CMK (cell line): Measurements from ENCODE around the gene TOB1.

Experiments used
- DNase-seq: peaks from one replicate; pipeline ENCODE4 v3.0.0-alpha.2; 2010; ENCODE audit warnings: low read depth

Gene TOB1, protein sequence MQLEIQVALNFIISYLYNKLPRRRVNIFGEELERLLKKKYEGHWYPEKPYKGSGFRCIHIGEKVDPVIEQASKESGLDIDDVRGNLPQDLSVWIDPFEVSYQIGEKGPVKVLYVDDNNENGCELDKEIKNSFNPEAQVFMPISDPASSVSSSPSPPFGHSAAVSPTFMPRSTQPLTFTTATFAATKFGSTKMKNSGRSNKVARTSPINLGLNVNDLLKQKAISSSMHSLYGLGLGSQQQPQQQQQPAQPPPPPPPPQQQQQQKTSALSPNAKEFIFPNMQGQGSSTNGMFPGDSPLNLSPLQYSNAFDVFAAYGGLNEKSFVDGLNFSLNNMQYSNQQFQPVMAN

DNA sequence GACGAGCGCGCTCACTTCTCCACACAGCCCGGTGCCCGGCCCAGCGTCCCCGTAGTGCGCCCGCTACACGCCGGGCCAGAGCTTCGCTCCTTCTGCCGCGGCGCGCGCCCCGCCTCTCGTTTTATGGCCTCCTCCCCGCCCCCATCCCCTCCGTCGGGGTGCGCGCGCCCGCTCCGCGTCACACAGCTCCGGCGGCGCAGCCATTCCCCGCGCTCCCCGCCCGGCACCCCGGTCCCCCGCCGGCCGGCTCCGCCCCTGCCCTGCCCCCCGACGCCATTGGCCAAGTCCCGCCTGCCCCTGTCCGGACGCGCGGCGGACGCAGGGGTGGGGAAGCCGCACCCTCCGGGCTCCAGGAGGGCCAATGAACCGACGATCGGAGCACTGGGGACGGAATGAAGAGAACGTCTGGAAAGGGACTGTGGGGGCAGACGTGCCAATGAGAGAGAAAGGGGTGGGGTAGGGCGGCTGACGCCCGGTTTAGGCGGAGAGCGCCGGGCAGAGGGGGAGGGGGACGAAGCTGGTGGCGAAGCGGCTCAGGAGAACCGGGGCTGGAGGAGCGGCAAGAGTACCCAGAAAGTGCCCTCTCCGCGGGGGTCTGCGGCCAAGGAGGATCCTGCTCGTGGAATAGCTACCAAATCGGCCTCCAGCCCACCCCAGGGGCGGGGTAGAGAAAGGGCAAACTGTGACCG lies at the start of gene TOB1:
TSS of gene TOB1 (minus strand) at position 94 of the 689 bp plus-strand sequence. CDS start 2,337 bp downstream, outside the sequence.
- DNase-seq = peak; percentile 82

DNA sequence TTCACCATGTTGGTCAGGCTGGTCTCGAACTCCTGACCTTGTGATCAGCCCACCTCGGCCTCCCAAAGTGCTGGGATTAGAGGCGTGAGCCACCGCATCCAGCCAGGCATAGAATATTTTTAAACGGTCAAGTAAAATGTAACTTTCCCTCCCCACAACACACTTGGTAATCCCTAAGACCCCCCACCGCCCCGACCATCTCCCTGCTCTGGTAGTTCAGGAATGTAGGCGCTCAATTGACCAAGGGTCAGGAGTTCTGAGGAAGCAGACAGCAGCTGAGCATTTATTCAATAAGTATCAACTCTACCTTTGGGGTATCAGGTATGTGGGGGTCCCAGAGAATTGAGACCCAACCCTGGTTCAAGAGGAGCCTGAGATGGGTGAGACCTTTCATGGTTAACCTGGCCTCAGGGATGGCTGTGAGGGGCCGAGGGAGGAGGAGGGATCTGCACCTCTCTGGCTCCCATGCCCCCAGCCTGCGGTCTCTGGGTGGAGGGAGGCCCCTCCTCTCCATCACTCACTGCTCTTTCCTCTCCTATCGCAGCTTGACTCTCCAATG lies 48.4 kb upstream of the TOB1 start:
- DNase-seq = no peak

DNA sequence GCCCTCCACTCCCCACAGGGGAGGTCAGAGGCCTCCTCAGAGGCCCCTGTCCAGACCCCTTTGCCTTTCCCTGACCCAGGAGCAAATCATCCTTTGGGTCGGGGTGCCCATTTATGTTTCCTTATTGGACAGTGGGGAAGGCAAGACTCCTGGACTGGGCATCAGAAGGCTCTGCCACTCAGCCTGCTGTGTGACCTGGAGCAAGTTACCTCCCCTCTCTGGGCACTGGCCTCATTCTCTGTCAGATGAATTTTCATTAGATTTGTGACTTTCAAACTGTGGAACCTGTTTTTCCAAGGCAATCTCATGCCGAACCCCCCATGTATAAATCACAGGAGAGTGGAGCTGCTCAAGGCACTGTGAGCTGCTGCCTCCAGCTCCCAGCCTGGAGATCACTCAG lies 47.0 kb upstream of the TOB1 start:
- no peak for DNase-seq

DNA sequence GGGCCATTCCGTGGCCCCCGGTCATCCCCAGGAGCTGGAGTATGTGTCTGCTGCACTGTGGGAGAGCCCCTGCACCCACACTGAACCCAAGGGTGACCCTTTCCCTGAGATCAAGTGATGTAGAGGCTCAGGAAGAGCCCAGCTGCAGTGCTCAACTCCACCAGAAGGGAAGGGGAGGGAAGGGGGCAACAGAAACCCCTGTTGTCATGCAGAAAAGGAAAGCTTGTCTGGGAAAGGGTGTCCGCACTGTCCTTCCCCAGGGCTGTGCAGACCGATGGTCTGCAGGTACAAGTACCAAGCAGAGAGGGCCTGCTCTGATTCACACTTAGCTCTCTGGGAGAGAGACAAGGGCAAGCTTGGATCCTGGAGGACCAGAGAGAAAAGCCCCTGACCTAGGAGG lies 45.7 kb upstream of the TOB1 start:
- DNase-seq = no peak

DNA sequence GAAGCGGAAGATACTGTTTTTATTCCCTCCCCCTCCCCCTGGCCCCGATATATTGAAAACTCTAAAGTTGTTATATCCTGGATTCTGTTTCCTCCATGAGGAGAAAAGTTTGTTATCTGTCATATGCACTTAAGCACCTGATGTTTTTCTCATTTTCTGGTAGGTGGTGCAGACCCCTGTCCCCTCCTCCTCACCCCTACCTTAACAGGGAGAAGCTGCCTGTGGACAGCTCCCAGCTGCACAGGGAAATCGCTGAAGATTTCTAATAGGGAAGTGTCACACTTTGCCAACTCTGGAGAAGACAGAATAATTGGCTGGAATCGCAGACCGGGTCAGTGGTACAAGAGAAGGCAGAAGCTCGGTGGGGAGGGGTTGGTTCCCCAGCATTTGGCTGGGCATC lies 45.3 kb upstream of the TOB1 start:
- no peak for DNase-seq

DNA sequence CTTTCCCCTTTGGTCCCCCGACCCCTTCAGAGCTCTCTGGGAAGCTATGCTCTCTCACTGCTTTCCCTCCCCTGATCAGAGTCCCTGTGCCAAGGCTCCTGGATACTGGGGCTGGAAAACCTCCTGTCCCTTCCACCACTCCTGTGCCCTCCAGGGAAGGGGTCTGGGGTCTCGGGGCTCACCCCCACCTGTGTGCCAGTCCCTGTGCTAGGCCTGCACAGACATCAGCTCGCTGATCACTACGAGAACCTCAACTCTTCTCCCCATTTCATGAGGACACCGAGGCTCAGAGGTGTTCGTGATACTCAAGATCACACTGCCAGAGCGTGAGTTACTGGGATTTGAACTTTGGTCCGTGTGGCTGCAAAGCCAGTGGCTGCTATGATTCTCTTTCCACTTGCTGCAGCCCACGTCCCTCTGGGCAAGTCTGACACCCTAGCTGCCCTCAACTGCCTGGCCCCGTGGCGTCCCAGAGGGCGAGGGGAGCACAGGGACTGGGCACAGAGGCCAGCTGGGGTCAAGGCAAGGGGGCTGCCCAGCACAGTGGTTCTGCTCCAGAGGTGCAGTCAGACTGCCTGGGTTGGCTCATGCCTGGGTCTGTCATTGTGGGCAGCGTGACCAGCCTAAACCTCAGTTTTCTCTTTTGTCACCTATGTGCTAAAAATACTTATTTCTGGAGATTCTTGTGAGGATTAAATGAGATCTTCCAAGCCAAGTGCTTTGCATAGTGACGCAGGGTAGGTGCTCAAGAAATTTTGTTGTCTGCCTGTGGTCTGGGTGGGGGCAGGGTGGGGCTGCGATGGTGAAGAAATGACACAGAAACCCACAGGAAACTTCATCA lies 43.8 kb upstream of the TOB1 start:
- no peak for DNase-seq

DNA sequence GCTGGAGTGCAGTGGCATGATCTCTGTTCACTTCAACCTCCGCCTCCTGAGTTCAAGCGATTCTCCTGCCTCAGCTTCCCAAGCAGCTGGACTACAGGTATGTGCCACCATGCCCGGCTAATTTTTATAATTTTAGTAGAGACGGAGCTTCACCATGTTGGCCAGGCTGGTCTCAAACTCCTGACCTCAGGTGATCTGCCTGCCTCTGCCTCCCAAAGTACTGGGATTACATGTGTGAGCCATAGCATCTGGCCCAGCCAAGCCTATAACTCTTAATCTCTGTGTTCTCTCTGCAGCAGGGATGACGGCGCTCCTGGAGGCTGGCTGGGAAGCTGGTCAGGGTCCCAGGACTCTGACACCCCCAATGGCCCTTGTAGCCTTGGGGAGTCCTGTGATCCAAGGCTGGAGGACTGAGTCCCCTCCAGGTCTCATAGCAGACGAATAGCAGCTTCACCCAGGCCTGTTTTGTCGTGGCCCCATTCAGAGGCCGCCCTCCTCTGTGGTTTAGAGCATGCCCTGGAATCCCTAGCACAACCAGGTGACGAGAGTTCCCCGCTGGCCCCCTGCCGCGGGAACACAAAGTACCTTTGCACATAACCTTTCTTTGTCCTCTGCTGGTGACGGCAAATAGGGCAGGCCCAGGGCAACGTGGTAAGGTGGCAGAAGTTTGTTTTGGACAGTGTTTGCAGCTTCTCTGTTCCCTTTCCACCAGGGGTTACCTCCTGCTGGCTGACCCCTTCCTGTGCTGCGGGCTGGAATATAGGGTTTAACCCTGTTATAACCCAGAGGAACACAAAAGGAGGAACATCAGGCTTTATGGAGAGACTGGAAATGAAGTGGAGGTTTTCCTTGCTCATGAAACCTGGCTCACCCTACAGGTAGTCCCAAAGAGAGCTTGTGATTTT lies 43.0 kb upstream of the TOB1 start:
- no peak for DNase-seq

DNA sequence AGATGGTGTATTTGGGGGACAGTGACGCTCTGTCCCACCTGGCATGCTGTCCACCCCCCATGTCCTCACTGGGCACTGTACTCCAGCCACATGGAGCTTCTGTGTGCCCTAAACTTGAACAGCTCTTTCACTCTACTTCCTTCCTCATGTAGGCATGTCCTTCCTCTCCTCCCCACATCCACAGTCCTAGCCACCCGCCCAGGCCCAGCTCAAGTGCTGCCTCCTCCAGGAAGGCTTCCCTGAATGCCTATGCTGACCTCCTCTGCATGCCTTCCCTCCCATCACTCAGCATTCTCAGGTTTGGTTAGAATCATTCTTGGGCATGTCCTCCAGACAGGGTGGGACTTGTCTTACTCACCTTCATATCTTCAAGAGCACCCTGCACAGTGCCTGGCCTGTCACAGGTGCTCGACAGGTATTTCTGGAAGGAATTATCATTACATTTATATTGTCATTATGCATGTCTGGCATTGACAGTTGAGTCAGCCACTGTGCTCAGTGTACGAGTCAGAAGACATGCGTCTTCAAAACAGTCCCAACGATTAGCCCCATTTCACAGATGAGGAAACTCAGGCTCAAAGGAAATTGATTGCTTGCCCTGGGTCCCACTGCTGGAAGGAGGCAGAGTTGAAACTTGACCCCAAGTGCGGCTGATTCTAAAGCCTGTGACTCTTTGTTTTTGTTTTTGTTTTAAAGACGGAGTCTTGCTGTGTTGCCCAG lies 42.1 kb upstream of the TOB1 start:
- no peak for DNase-seq

DNA sequence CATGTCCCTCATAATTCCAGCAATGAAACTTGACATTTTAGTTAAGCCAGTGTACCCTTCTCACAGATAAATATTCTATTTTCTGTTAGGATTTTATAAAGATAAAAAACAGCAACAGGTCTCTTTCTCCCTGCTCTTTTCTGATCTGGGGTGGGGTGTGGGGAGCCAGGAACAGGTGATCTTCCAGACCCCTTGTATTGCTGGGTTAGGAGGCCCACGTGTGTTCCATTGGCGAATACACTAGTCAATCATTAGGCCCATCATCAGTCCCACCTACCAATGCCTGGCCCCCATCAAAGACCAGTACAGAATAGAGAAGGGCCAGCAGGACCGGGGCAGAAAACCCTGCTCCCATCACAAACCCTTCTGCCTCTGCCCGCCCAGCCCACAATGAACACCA lies 40.3 kb upstream of the TOB1 start:
- no peak for DNase-seq

DNA sequence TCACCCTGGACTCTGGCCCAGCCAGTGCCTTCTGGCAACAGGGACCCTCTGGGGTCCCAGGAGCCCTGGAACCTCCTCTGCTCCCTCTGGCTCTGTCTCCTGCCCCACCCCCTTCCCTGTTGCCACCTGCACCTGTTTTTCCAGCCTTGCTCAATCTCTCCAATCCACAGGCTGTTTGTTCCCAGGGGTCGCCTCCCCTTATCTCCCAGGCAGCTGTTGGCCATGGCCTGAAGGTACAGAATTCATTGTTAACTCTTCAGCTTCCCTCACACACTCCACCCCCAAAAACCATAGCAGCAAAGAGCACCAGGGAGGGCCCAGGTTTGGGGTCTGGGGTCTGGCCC lies 39.3 kb upstream of the TOB1 start:
- no peak for DNase-seq

DNA sequence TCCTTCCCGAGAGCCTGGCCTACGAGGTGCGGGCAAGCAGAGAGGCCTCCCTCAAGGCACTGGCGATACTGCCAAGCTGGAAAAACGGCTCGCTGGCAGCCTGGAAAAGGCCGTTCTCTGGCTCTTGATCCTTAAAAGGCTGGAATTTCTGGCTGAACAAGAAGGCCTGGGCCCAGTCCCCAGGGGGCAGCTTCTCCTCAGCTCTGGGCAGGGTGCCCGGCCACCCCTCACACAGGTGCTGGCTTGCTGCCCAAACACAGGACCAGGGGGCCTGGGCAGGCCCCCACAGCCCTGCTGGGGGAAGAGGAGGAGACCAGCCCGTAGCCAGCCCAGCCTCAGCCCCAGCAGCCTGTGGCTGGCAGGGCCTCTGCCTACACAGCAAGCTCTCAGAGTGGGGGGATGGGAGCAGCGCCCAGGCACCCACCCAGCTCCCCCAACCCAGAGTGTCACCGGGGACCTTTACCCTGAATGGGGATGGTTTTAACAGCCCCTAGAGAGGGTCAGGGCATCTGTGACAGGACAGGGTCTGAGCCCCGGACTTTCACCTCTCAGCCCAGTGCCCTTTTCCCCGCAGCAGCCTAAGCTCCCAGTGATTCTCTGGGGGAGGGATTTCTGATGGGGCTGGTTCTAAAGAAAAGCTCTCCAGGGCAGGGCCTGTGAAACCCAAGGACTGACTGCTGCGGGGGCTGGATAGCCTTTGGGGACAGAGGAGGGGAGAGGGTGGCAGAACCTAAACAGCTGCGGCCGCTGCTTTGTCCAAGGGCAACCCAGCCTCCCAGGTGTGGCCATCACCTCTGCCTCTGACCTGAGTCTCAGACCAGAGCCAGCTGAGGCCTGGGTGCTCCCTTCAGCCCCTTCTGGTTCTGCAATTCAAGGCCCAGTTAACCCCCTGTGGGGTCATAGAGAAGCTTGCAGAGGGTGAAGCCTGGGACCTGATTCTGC lies 38.6 kb upstream of the TOB1 start:
- DNase-seq = no peak

DNA sequence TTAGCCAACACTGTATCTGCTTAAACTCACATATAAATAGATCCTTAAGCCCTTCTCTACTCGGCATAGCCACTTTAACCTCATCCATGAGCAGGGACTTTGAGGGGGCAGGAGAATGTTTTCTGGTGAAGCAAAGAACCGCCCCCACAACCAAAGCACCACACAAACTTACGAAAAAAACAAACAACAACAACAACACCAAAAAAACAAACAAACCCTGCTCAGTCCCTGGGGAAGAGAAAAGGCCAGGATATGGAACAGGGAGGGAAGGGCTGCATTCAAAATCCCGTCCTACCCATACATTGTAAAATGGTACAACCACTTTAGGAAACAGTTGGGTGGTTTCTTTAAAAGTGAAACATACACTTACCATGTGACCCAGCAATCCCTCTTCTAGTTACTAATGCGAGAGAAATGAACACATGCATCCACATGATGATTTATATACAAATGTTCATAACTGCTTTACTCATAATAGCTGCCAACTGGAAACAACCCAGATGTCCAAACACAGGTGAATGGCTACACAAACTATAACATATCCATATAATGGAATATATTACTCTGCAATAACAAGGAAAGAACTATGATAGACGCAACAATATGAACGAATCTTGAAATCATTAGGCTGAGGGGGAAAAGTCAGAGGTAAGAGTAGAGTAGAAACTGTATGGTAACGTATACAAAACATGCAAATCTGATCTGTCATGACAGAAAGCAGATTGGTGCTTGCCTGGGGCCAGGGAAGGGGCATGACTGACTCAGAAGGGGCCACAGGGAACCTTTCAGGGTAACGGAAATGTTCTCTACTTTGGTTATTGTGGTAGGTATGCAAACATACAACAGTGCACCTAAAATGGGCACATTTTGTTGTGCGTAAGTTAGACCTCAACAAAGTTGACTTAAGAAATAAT lies 37.7 kb upstream of the TOB1 start:
- no peak for DNase-seq

DNA sequence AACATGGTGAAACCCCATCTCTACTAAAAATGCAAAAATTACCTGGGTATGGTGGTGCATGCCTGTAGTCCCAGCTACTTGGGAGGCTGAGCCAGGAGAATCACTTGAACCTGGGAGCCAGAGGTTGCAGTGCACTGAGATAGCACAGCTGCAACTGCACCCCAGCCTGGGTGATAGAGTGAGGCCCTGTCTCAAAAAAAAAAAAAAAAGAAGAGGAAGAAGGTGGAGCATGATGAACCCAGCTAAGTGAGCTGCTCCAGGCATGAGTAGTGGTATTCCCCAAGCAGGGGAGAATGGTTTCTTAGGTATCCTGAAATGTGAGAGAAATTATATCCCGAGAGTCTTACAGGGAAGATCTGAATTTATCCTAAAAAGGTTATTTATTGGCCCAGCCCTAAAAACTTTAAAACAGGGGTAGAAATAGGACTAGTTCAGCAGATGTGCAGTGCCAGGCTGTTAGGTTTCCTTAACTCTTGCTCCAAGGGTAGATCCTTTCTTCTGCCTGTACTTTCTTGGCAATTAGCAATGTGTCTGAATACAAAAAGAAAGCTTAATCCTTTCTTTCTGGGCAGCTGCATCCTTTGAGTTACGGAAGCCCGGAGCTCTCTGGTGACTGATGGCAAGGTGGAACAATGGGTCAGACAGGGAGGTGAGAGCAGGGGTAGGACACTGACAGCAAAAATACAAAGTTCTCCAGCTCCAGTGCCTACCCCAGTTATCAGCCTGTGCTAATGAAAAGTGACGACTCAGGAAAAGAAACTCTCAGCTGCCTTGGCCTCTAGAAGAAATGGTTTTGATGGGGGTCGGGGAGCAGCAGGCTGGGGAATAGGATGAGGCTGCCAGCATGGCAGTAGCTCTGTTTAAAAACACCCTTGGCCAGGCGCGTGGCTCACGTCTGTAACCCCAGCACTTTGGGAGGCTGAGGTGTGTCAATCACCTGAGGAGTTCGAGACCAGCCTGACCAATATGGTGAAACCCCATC lies 36.5 kb upstream of the TOB1 start:
- no peak for DNase-seq

DNA sequence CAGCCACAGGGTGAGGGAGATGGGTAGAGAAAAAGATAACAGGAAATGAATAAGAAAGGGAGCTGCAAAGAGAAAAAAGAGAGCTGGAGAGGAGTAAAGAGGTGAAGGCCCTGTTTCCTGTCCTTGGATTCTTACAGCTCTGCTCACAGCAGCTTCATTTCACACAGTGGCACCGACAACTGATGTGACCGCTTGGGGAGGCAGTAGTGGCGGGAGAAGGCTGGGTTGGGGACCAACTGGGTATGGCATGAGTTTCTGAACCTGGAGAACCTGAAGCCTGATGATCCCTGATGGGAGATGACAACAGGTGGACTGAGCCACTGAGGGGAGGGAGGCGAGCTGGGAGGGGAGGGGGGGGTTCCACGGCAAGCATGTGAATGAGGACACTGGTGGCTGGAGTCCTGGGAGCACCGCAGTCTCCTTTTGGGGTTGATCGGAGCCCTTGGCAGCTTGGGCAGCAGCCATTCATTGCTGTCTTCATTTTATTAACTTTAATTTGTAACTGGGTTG lies 34.3 kb upstream of the TOB1 start:
- DNase-seq = no peak

DNA sequence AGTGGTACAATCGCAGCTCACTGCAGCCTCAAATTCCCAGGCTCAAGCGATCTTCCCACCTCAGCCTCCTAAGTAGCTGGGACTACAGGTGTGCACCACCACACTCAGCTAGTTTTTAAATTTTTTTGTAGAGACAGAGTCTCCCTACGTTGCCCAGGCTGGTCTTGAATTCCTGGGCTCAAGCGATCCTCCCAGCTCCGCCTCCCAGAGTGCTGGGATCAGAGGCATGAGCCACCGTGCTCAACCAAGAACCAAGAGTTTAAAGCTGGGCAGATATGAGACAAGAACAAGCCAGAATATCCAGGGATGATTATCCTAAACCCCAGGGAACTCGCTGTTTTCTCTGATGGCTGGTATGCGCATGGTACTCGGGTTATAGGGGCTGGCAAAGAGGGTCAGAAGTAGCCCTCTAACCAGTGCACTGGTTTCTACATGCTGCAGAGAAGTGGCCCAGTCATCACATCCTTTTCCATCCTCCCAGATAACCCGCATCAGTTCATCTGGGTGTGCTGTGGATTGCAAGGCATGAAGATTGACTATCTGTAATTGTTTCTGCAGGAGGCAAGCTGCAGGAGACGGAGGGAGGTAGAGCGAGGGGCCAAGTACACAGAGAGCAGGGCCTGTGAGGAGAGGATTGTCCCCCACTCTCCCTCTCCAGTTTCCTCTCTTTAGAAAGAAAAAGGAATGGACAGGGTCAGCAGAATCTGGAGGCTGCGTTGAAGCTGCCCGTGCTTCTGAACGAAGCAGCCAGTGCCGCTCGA lies 33.6 kb upstream of the TOB1 start:
- DNase-seq = no peak

DNA sequence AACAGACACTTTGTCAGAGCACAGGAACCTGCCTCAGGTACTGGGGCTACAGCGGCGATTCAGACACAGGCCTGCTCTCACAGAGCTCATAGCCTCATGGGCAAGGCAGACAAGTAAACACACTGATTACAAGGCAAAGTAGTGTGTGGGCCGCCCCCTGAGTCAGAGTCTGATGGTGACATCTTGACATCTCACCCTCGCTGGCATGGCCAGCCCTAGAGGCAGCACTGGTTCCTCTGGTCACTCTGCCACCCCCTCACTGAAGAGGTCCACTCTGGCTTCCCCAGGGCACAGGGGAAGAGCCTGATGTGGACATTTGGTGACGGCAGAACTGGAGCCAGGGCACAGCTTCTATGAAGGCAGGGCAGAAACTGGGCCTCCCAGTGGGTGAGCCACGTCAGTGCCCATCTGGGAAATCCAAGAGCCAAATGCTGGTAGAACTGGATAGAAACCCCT lies 32.9 kb upstream of the TOB1 start:
- no peak for DNase-seq
